Measurements from ENCODE around the gene ARHGEF40.
"Not testable (repeated sequence)": the region's sequence is repeated elsewhere in the genome, so short reads cannot be mapped to it uniquely, and the experiment has no call there.

The ARHGEF40 gene

DNA sequence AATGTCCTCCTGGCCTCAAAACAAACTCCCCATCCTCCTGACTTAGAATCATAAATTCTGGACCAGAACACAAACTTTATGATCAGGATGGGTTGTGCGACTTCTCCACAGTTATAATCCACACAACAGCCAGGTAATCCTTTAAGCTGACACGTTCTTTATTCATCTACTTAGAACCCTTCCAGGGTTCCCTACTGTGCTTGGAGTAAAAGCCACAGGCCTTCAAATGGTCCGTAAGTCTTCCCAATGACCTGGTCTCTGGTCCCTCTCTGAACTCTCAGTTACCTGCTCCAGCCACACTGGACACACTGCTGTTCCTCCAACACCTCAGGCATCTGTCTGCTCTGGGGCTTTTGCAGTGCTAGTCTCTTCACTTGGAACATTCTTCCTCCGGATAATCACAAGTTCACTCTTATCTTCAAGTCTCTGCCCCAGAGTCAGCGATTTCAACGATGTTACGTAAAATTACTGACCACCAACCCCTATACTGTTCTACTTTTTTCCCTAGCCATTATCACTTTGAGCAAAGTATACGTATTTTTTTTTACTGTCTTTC lies 29.7 kb upstream of the ARHGEF40 start:
- DNase-seq, result no peak

DNA sequence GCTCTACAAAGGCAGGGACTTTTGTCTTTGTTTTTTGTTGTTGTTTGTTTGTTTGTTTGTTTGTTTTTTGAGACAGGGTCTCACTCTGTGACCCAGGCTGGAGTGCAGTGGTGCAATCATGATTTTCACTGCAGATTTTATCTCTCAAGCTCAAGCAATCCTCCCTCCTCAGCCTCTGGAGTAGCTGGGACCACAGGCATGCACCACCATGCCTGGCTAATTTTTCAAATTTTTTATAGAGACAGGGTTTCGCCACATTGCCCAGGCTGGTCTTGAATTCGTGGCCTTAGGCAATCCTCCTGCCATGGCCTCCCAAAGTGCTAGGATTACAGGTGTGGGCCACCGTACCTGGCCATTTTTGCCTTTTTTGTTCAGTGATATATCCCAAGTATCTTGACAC lies 29.2 kb upstream of the ARHGEF40 start:
- not testable (repeated sequence) for DNase-seq

DNA sequence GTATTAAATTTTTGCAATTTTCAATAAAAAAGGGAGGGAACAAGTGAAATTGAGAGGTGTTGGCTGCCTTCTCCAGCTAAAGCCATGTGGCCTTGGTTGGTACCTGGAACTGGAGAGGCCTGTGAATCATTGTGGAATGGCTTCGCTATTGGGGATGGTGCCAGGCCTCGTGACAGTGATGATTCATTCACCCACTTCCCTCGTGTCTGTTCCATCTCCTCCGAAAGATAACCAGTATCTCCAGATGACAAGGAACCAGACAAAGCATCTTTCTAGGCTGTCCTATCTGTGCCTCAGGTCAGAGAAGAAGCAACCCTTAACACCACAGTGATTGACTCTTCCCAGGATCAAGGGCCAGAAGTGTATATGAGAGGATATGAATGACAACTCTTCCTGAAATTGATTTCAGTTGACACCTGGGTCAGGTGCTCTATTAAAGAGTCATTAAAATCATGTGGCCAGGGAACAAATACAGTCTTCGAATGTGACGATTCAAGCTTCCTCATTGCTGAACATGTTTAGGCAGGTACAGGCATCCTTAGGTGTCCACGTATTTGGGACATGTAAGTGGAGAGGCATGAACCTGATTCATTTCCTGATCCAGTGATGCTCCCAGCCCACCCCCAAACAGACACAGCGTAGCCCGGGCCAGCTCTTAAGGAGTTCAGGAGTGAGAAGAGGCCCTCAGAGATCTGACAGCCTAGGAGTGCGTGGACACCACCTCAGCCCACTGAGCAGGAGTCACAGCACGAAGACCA lies 28.2 kb upstream of the ARHGEF40 start, which contains the start of gene RNASE7:
RNASE7 (plus strand) TSS at position 687 of the 758 bp plus-strand sequence. CDS start 631 bp downstream, outside the sequence.
- no peak for DNase-seq

DNA sequence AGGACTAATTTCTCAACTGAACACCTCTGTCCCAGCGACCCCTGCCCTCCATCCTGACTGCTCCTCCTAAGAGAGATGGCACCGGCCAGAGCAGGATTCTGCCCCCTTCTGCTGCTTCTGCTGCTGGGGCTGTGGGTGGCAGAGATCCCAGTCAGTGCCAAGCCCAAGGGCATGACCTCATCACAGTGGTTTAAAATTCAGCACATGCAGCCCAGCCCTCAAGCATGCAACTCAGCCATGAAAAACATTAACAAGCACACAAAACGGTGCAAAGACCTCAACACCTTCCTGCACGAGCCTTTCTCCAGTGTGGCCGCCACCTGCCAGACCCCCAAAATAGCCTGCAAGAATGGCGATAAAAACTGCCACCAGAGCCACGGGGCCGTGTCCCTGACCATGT lies 27.2 kb upstream of the ARHGEF40 start:
- no peak for DNase-seq

DNA sequence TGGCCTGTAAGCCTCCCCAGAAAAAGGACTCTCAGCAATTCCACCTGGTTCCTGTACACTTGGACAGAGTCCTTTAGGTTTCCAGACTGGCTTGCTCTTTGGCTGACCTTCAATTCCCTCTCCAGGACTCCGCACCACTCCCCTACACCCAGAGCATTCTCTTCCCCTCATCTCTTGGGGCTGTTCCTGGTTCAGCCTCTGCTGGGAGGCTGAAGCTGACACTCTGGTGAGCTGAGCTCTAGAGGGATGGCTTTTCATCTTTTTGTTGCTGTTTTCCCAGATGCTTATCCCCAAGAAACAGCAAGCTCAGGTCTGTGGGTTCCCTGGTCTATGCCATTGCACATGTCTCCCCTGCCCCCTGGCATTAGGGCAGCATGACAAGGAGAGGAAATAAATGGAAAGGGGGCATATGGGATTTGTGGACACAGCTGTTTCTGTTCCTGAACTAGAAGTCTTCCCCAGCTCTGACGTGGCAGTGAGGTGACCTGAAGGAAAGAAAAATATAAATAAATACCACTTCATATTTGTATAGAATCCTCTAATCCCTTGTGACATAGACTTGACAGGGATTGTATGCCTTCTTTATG lies 26.6 kb upstream of the ARHGEF40 start:
- no peak for DNase-seq

DNA sequence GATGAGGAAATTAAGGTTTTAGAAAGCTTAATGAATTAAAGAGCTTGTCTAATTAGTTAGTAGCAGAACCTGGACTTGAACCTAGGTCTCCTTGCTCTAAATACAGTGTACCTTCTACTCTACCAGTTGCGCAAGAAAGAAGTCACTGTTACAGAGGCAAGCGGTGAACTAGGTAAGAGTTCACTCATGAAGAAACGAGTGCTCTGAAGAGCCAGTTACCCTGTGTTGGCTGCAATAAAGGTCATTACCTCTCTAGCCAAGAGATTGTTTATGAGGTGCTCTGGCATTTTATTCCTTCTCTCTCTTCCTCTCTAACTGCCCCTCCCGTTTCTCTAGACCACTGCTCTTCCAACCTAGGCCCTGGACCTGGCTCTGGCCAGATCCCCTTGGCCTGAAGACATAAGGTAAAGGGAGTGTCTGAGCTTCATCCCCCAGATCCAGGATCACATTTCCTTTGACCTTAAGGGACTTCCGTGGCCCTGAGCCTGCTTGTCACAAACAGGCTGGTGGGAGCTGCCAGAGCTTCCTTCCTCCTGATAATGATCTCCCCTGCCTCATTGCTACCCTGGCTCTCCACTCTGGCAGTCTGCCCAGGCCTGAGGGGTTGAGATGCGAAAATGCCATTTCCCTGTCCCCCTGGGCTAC lies 26.0 kb upstream of the ARHGEF40 start:
- DNase-seq, result no peak

DNA sequence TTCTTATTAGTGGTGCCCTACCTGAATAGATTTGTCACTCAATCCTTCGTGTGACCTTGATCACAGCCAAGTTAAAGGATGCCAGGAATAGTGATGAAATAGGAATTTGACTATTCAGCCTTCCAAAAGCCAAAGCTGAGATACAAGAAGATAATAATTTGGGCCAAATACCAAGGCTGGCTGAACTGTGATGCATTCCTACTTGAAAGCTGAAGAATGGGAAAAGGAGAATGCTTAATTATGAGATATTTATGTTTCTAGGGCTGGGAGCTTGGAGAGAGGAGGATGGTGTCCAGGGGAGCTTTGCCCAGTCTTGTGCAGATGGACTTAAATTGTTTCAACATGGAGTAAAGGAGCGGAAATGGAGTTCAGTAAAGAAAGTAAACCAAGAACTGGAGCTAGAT lies 22.7 kb upstream of the ARHGEF40 start:
- no peak for DNase-seq

DNA sequence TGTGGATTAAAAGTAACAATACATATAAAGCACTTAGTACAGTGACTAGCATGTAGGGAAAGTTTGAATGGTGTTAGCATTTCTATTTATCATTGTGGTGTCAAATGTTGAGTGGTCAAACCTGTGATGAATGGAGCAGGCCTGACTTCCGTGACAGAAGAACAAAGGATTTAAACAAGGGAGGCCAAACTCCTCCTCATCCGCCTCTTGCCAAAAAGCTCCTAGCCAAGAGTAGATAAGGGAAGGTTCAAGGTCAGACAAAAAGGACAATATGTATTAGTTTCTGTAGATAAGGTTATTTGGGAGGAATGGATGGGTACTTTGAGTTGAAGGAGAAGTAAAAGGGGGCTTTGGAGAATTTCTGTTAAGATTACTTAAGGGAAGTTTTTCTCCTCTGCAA lies 21.5 kb upstream of the ARHGEF40 start:
- no peak for DNase-seq

DNA sequence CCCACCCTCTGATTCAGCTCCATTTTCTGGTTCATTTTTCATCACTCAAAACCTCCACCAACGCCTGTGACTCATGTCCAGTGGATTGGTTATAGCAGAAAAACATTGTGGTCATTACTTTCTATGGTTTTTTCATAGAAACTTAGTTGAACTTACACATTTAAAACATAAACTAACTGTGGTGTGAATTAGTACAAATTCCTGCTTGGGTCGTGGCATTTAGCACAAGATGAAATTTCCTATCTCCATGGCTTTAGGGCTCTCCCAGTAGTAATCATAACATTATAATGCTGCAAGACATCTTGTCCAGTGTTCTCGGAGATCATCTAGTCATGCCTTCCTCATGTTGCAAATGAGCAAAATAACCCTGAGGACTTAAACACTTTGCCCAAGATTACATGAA lies 20.8 kb upstream of the ARHGEF40 start:
- no peak for DNase-seq

DNA sequence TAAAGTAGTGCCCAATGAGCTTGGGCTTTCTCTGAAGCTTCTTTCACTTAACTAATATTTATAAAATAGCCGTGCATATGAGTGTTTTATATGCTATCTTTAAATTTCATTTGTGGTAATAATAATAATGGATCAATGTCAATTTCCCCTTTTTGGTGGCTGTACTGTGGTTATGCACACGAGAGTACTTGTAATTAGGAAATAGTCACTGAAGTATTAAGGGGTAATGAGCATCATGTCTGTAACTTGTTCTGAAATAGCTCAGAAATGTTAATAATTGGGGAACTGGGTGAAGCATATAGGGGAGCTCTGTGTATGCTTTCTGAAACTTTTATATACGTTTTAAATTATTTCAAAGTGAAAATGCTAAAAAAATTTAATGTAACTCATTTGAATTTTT lies 19.5 kb upstream of the ARHGEF40 start:
- no peak for DNase-seq

DNA sequence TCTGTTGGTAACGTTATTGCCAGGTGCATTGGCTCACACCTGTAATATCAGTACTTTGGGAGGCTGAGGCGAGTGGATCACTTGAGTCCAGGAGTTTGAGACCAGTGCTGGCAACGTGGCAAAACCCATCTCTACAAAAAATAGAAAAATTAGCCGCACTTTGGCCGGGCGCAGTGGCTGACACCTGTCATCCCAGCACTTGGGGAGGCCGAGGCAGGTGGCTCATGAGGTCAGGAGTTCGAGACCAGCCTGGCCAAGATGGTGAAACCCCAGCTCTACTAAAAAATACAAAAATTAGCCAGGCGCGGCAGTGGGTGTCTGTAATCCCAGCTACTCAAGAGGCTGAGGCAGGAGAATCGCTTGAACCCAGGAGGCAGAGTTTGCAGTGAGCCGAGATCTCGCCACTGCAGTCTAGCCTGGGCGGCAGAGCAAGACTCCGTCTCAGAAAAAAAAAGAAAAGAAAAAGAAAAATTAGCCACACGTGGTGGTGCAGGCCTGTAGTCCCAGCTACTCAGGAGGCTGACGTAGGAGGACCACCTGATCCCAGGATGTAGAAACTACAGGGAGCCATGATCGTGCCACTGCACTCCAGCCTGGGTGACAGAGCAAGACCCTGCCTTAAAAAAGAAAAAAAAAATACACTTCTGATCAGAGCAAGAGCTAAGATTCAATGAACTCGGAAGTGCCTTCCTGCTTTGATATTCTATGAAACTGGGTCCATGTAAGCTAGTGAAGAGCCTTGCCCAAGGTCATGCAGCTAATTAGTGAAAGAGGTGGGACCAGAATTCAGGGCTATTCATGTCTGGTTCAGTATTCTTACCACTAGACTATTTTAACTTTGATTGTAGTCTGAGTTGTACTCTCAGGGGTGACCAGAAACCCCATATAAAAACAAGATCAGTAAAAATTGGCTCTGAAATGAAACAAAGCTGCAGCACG lies 16.7 kb upstream of the ARHGEF40 start:
- DNase-seq, result no peak

DNA sequence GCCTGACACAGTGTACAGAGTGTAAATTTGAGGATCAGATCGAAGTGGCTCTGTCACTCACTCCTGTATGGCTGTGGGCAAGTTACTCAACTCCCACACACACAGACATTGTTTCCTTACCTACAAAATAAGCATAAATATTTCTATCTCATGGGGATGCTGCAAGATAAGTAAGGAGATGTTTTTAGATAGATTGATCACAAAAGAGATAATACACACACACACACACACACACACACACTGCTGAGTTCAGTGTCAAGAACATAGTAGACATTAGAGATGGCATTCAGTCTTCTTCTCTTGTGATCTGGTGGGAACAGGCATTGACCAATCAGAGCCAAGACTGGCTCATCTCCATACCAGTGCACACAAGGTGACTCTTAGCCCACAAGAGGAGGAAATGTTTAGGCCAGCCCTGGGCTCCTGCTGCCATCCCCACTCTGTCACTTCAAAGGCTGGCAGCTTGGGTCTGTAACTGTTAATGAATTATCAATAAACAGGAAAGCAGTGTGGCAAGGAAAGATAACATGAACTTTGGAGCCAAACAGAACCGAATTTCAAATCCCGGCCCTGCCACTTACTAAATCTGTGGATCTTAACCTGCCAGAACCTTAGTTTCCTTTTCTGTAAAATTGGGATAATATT lies 15.9 kb upstream of the ARHGEF40 start:
- DNase-seq, result no peak

DNA sequence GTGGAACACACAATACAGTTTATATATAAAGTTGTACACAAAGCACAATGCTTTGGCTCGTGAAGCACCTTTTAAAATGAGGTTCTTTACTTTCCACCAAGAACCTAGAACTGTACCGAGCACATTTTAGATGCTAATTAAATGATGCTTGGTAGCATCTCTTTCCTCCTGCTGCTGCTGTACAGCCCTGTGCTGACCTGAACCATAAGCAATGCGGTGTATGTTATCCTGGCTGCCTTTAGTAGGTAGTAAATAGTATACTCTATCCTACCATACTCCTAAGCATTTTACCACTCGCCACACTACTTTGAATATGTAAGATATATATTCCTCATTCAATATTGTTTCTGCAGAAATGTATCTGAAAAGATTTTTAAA lies 15.3 kb upstream of the ARHGEF40 start:
- no peak for DNase-seq

DNA sequence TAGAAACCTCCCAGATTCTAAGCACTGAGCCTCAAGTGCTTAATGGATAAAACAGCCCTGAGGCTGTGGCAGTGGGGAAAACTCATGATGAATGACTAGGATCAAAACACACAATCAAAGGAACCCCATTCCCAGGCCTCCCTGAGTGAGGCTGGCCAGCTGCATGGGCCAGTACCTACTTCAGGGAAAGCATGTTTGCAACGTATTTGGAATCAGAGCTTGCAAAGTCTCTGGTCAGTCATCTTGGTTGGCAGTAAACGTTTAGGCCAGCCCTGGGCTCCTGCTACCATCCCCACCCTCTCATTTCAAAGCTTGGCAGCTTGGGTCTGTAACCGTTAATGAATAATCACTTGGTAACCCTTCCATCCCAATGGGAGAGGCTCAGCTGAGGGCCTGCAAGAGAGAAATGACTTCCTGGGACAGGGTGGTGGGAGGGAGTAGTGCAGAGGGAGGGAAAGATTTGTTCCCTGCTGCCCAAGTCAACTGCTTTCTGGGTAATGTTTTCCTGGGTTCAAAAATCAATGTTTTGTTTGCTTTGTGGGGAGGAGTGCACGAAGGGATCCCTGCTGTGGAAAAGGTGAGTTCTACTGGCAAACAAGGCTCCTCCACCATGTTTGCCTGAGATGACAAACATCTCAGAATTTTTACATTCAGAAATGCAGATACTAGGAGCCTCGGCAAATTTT lies 14.5 kb upstream of the ARHGEF40 start:
- no peak for DNase-seq

DNA sequence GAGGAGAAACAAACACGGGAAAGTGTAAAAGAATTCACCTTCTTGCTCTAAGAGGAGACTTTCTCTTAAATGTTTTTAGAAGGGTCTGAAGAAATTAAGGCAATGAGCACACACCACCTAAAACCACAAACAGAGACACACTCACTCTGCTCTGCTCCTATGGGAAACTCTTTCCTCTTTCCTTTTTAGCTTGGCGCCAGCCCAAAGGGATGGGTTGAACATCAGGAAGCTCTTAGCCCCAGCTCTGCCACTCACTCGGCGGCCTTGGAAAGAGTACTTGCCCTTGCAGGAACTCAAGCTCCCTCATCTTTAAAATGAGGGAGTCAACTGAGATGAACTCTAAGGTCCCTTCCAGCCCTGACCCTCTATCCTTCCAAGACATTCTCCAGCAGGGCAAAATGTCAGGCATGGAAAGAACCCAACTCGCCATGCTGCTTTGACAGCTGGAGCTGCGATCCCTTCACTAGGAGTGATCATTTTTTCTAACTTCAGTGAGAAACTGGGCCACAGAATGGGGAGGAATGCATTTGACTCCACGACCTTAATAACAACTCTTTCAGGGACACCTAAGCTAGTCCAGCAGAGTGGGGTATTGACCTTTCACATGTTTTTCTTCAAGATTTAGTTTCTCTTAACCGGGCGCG lies 13.5 kb upstream of the ARHGEF40 start:
- DNase-seq, result no peak

DNA sequence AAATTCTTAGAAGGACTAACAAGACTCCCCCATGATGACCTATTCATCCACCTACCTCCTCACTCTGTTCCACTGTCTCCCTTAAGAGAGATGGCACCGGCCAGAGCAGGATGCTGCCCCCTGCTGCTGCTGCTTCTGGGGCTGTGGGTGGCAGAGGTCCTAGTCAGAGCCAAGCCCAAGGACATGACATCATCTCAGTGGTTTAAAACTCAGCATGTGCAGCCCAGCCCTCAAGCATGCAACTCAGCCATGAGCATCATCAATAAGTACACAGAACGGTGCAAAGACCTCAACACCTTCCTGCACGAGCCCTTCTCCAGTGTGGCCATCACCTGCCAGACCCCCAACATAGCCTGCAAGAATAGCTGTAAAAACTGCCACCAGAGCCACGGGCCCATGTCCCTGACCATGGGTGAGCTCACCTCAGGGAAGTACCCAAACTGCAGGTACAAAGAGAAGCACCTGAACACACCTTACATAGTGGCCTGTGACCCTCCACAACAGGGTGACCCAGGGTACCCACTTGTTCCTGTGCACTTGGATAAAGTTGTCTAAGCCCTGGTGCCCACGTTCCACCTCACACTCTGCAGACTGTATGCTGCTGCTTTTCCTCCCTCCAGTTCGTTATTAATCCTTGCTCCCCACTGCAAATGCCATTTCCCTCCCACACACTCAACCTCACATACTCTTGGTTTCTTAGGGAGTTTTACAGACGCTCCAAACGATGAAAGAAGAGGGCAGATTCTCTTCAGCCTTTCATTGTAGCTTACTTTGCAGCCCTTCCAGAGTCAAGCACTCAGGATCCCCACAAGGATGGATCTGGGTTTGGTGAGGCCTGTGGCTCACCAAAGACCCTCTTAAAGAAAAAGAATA lies 12.1 kb upstream of the ARHGEF40 start, which contains the start of gene RNASE8:
RNASE8 (plus strand) TSS at position 20 of the 873 bp plus-strand sequence; CDS start at position 91, 71 bp downstream.
- no peak for DNase-seq

DNA sequence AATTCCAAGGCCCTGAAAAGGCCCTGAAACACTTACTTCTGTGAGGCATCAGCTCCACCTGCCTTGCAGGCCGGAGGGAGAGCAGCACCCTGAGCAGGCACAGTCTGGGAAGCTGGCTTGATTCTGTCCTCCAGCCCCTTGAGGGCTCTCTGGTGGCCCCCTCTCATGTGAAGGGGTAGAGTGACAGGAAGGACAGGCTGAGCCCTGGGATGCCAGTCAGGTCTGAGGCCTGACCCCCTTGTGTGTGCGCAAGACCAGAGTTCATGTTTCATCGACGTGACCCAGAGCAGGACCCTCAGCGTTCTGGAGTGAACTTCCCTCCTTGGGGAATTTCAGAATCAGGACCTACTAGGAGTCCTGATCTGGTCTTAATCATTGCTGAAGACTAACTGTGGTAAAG lies 11.2 kb upstream of the ARHGEF40 start:
- DNase-seq, result no peak

DNA sequence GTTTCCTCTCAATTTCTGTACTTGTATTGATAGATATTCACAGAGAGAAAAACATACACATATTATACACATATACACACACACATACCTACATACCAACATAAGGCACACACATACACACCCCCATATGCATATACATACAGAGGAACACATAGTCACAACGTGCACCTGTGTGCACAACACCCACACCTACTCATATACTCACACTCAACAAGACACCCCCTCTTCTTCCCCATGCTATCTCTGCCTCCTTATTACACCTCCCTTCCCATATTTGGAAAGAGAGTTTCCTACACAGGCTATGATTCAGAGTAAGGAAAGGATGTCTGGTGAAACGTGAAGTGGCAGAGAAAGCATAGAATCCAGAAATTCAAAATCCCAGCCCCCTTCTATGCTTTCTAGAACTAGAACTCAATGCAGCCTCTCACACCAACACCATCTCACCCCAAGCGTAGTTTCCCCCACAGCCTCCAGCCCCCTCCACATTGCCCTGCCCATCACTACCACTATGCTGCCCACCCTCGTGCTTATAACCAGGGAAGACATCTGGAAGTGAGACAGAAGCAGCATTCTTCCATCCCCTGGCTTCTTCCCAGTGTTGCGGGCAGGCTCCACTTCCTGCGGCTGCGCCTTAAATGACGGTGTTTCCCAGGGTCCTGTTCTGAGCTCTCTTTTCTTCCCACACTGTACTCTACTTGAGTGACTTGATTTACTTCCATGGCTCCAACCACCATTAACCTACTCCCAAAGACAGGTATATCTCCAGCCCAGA lies 10.1 kb upstream of the ARHGEF40 start:
- no peak for DNase-seq
